ENCODE results near the gene SPTBN4. TPM values are rescaled to one million over a fixed set of nuclear protein-coding genes. Genes with fewer than 3 reads are reported as not detected.
A peak's percentile ranks its signal among the peaks of the same experiment; 100 is the strongest.

Gene SPTBN4
- total and polyA plus RNA-seq, 4 donors = 0.58 to 0.80 (median 0.72) TPM

- no peaks in the 10 kb centered on the region for H3K9me3 ChIP-seq (ENCODE audit: control insufficient read depth in 4 of 4, insufficient read depth in 3 of 4, low read length in 3 of 4)
- ATAC-seq (ENCODE audit: insufficient read depth, low FRiP score) (peak; percentile 99), DNase-seq (peak; percentile 96 to 97 (median 97))
- H3K36me3 ChIP-seq (ENCODE audit: control insufficient read depth in 4 of 4, insufficient read depth in 4 of 4, low read length in 4 of 4) = peaks cover 0 to 12% (median 4%) of the 10 kb centered on the region in 4 donors
- peak within 1 kb of the TSS; percentile 75 to 80 for H3K27ac ChIP-seq (ENCODE audit: low read depth in 1 of 2, low read length in 1 of 2)
- peaks cover 0 to 6% (median 3%) of the 10 kb centered on the region in 5 donors for H3K4me1 ChIP-seq (ENCODE audit: control insufficient read depth in 5 of 5, insufficient read depth in 5 of 5, low read length in 5 of 5)
- 0 to 3% methylated on average over 44 to 54 of the region's 55 CpGs for WGBS, 2 donors
- no peaks in the 10 kb centered on the region for H3K27me3 ChIP-seq (ENCODE audit: control insufficient read depth in 3 of 3, insufficient read depth in 3 of 3, low read length in 2 of 3)
- peak within 1 kb of the TSS; percentile 82 for H3K4me3 ChIP-seq
- no peak for TF ChIP-seq CTCF (IDR thresholded peaks at IDR 0.05; ENCODE audit: control extremely low read depth, extremely low read depth)
- peak within 1 kb of the TSS; percentile 38 to 63 for H3K9ac ChIP-seq (ENCODE audit: insufficient read depth in 1 of 2, low read length in 2 of 2)
These were observed 110.0 kb downstream of the SPTBN4 start, which contains the start of gene SHKBP1 for GRCh38 chr19:40576585-40577451. TSS of gene SHKBP1 (plus strand) at chr19:40576873. CDS start at chr19:40576900, 27 bp downstream.

GRCh38 chr19:40578442-40578908 is 111.7 kb downstream of the SPTBN4 start:
- ATAC-seq (ENCODE audit: insufficient read depth, low FRiP score) = no peak
- Histone ChIP-seq H3K27ac (ENCODE audit: low read depth in 1 of 2, low read length in 1 of 2) (no peak overlapping the region), H3K9ac (ENCODE audit: insufficient read depth in 1 of 2, low read length in 2 of 2) (no peak overlapping the region), H3K36me3 (ENCODE audit: control insufficient read depth in 4 of 4, insufficient read depth in 4 of 4, low read length in 4 of 4) (peaks cover 0 to 24% (median 4%) of the 10 kb centered on the region in 4 donors), H3K4me3 (no peak overlapping the region), H3K27me3 (ENCODE audit: control insufficient read depth in 3 of 3, insufficient read depth in 3 of 3, low read length in 2 of 3) (no peaks in the 10 kb centered on the region), H3K9me3 (ENCODE audit: control insufficient read depth in 4 of 4, insufficient read depth in 3 of 4, low read length in 3 of 4) (no peaks in the 10 kb centered on the region), H3K4me1 (ENCODE audit: control insufficient read depth in 5 of 5, insufficient read depth in 5 of 5, low read length in 5 of 5) (peaks cover 0 to 6% (median 3%) of the 10 kb centered on the region in 5 donors)
- WGBS, 2 donors = 85 to 90% methylated on average over 12 of the region's 12 CpGs
- DNase-seq = peak; percentile 30 to 47 (median 40)
- no peak for TF ChIP-seq CTCF (IDR thresholded peaks at IDR 0.05; ENCODE audit: control extremely low read depth, extremely low read depth)

GRCh38 chr19:40580619-40581018 is 113.8 kb downstream of the SPTBN4 start:
- TF ChIP-seq CTCF (IDR thresholded peaks at IDR 0.05; ENCODE audit: control extremely low read depth, extremely low read depth) = no peak
- peaks cover 0 to 26% (median 4%) of the 10 kb centered on the region in 4 donors for H3K36me3 ChIP-seq (ENCODE audit: control insufficient read depth in 4 of 4, insufficient read depth in 4 of 4, low read length in 4 of 4)
- no peaks in the 10 kb centered on the region for H3K27me3 ChIP-seq (ENCODE audit: control insufficient read depth in 3 of 3, insufficient read depth in 3 of 3, low read length in 2 of 3)
- no peak overlapping the region for H3K4me3 ChIP-seq
- no peak for ATAC-seq (ENCODE audit: insufficient read depth, low FRiP score)
- H3K4me1 ChIP-seq (ENCODE audit: control insufficient read depth in 5 of 5, insufficient read depth in 5 of 5, low read length in 5 of 5) = peaks cover 0 to 6% (median 3%) of the 10 kb centered on the region in 5 donors
- H3K9me3 ChIP-seq (ENCODE audit: control insufficient read depth in 4 of 4, insufficient read depth in 3 of 4, low read length in 3 of 4) = no peaks in the 10 kb centered on the region
- 95 to 96% methylated on average over 13 of the region's 13 CpGs for WGBS, 2 donors
- H3K27ac ChIP-seq (ENCODE audit: low read depth in 1 of 2, low read length in 1 of 2) = peak overlapping the region in 1 of 2 donors; percentile 87
- no peak for DNase-seq
- no peak overlapping the region for H3K9ac ChIP-seq (ENCODE audit: insufficient read depth in 1 of 2, low read length in 2 of 2)
